H7 (cell line): ENCODE data around the gene HOXB4. TPM values are rescaled to one million over a fixed set of nuclear protein-coding genes. Genes with fewer than 3 reads are reported as not detected.

ENCODE experiments used
- DNase-seq: peaks from one replicate; pipeline ENCODE4 v3.0.0; 2012
- H3K27me3 ChIP-seq: 2 replicates; pipeline ENCODE4 v1.6.0; 2011; ENCODE audit warnings: mild to moderate bottlenecking, low read length; ENCODE audit not compliant: control insufficient read depth, insufficient read depth
- H3K36me3 ChIP-seq: replicated peaks from 2 replicates; pipeline ENCODE4 v1.5.1; 2011; ENCODE audit warnings: low read length; ENCODE audit not compliant: control insufficient read depth, insufficient read depth
- H3K4me3 ChIP-seq: 2 replicates; pipeline ENCODE4 v1.5.1; 2011; ENCODE audit warnings: low read depth, mild to moderate bottlenecking, control low read depth, low read length, moderate library complexity; ENCODE audit not compliant: insufficient read depth
- total RNA-seq: library from RNA; depleted of rRNA; stranded (reverse); fragments of >200 nt; shearing (Covaris generic); gene quantifications from 2 replicates; pipeline ENCODE4 v1.2.3, GENCODE V29; 2014

Gene HOXB4
- total RNA-seq, 1 experiment from 2014 or later = 0.03 TPM

GRCh38 chr17:48578616-48579470 is 693 bp upstream of the HOXB4 start:
- Histone ChIP-seq H3K36me3 (no peaks in the 10 kb centered on the region), H3K27me3 (peaks cover 99% of the 10 kb centered on the region), H3K4me3 (peak overlapping the region; percentile 21; the same call in 1 of the 2 replicates)
- DNase-seq = peak; percentile 62

GRCh38 chr17:48577330-48577945 is 712 bp downstream of the HOXB4 start:
- Histone ChIP-seq H3K36me3 (no peaks in the 10 kb centered on the region), H3K4me3 (no peak overlapping the region), H3K27me3 (peaks cover 99% of the 10 kb centered on the region)
- DNase-seq = no peak

- Histone ChIP-seq H3K4me3 (no peak overlapping the region), H3K27me3 (peaks cover 99% of the 10 kb centered on the region), H3K36me3 (no peaks in the 10 kb centered on the region)
- DNase-seq = peak; percentile 68
Observed at GRCh38 chr17:48576479-48577309, 1.5 kb downstream of the HOXB4 start.

GRCh38 chr17:48575673-48576478 is 2.3 kb downstream of the HOXB4 start:
- DNase-seq = no peak
- H3K27me3 ChIP-seq = peaks cover 99% of the 10 kb centered on the region
- H3K36me3 ChIP-seq = no peaks in the 10 kb centered on the region
- H3K4me3 ChIP-seq = no peak overlapping the region

GRCh38 chr17:48575066-48575582 is 3.0 kb downstream of the HOXB4 start:
- no peak for DNase-seq
- H3K4me3 ChIP-seq = no peak overlapping the region
- no peaks in the 10 kb centered on the region for H3K36me3 ChIP-seq
- H3K27me3 ChIP-seq = peaks cover 99% of the 10 kb centered on the region

- no peak overlapping the region for H3K4me3 ChIP-seq
- peaks cover 99% of the 10 kb centered on the region for H3K27me3 ChIP-seq
- DNase-seq = no peak
- no peaks in the 10 kb centered on the region for H3K36me3 ChIP-seq
Observed at GRCh38 chr17:48574505-48575065, 3.6 kb downstream of the HOXB4 start.

GRCh38 chr17:48571826-48572417 is 6.2 kb downstream of the HOXB4 start:
- Histone ChIP-seq H3K27me3 (peaks cover 100% of the 10 kb centered on the region), H3K4me3 (no peak overlapping the region), H3K36me3 (no peaks in the 10 kb centered on the region)
- no peak for DNase-seq

GRCh38 chr17:48571024-48571818 is 6.9 kb downstream of the HOXB4 start:
- Histone ChIP-seq H3K36me3 (no peaks in the 10 kb centered on the region), H3K27me3 (peaks cover 100% of the 10 kb centered on the region), H3K4me3 (no peak overlapping the region)
- DNase-seq = peak; percentile 73

GRCh38 chr17:48570325-48571023 is 7.7 kb downstream of the HOXB4 start:
- no peak overlapping the region for H3K4me3 ChIP-seq
- H3K27me3 ChIP-seq = peaks cover 100% of the 10 kb centered on the region
- DNase-seq = peak; percentile 69
- no peaks in the 10 kb centered on the region for H3K36me3 ChIP-seq

- no peaks in the 10 kb centered on the region for H3K36me3 ChIP-seq
- peaks cover 100% of the 10 kb centered on the region for H3K27me3 ChIP-seq
- H3K4me3 ChIP-seq = no peak overlapping the region
- no peak for DNase-seq
Observed at GRCh38 chr17:48569674-48570324, 8.4 kb downstream of the HOXB4 start.

GRCh38 chr17:48569240-48569582 is 8.9 kb downstream of the HOXB4 start:
- DNase-seq = no peak
- Histone ChIP-seq H3K27me3 (peaks cover 99% of the 10 kb centered on the region), H3K36me3 (no peaks in the 10 kb centered on the region), H3K4me3 (no peak overlapping the region)
